ENCODE results near the gene SYMPK. TPM values are rescaled to one million over a fixed set of nuclear protein-coding genes. Genes with fewer than 3 reads are reported as not detected.

SYMPK gene
- total and polyA plus RNA-seq, 2 experiments from 2014 or later = 33.4 to 41.6 TPM

DNA sequence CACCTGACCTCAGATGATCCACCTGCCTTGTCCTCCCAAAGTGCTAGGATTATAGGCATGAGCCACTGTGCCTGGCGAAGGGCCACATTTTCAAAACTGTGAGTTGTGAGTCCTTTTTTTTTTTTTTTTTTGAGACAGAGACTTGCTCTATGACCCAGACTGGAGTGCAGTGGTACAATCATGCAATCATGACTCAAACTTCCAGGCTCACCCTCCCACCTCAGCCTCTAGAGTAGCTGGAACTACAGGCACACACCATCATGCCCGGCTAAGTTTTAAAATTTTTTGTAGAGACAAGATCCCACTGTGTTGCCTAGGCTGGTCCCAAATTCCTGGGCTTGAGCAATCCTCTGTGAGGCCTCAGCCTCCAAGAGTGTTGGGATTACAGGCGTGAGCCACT is 43.3 kb upstream of the SYMPK start:
- 87% methylated on average over 3 of the region's 3 CpGs for WGBS (ENCODE audit: low lambda C conversion rate, missing lambda C conversion rate)
- H3K36me3 ChIP-seq (replicated peaks; ENCODE audit: insufficient read depth, low read depth) = no peaks in the 10 kb centered on the region
- no peaks in the 10 kb centered on the region for H3K9me2 ChIP-seq (replicated peaks; ENCODE audit: insufficient read depth)
- H4K20me1 ChIP-seq (ENCODE audit: insufficient read depth, poor library complexity, severe bottlenecking) = no peaks in the 10 kb centered on the region
- no peaks in the 10 kb centered on the region for H3K27me3 ChIP-seq
- TF ChIP-seq EZH2phosphoT487 (IDR thresholded peaks at IDR 0.05; ENCODE audit: low read depth, severe bottlenecking, unreplicated experiment) = no peak
- TF ChIP-seq CTCF (IDR thresholded peaks at IDR 0.05; ENCODE audit: poor library complexity) = no peak
- no peak for TF ChIP-seq EZH2 (IDR thresholded peaks at IDR 0.05; ENCODE audit: borderline replicate concordance)
- no peak overlapping the region for H3K27ac ChIP-seq
- peaks cover 8% of the 10 kb centered on the region for H3K4me1 ChIP-seq (ENCODE audit: insufficient read depth)
- DNase-seq (ENCODE audit: low spot score) = no peak
- no peak overlapping the region for H3K4me3 ChIP-seq
- H3K4me2 ChIP-seq = no peak overlapping the region
- no peaks in the 10 kb centered on the region for H3K9me3 ChIP-seq (ENCODE audit: low read depth)
- no peak overlapping the region for H2AFZ ChIP-seq
- H3K79me2 ChIP-seq = peaks cover 5% of the 10 kb centered on the region

DNA sequence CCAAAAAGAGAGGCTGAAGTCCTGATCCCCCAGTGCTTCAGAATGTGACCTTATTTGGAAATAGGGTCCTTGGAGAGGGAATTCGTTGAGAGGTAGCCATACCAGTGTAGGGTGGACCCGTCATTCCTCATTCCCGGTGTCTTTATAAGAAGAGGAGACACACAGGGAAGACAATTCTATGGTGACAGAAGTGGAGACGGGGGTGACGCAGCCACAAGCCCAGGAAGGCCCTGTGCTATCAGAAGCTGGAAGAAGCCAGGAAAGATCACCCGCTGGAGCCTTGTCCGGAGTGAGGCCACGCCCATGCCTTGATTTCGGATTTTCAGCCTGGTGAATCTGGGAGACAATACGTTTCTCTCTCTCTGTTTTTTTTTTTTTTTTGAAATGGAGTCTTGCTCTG is 42.1 kb upstream of the SYMPK start:
- Histone ChIP-seq H2AFZ (no peak overlapping the region), H3K27ac (no peak overlapping the region), H3K4me2 (no peak overlapping the region), H3K4me1 (ENCODE audit: insufficient read depth) (peaks cover 17% of the 10 kb centered on the region), H3K36me3 (replicated peaks; ENCODE audit: insufficient read depth, low read depth) (no peaks in the 10 kb centered on the region), H3K79me2 (peaks cover 17% of the 10 kb centered on the region), H3K9me2 (replicated peaks; ENCODE audit: insufficient read depth) (no peaks in the 10 kb centered on the region), H3K4me3 (no peak overlapping the region), H3K9me3 (ENCODE audit: low read depth) (no peaks in the 10 kb centered on the region), H4K20me1 (ENCODE audit: insufficient read depth, poor library complexity, severe bottlenecking) (peaks cover 6% of the 10 kb centered on the region), H3K27me3 (no peaks in the 10 kb centered on the region)
- DNase-seq (ENCODE audit: low spot score) = no peak
- 86% methylated on average over 10 of the region's 10 CpGs for WGBS (ENCODE audit: low lambda C conversion rate, missing lambda C conversion rate)
- TF ChIP-seq EZH2 (IDR thresholded peaks at IDR 0.05; ENCODE audit: borderline replicate concordance) = no peak
- no peak for TF ChIP-seq CTCF (IDR thresholded peaks at IDR 0.05; ENCODE audit: poor library complexity)
- no peak for TF ChIP-seq EZH2phosphoT487 (IDR thresholded peaks at IDR 0.05; ENCODE audit: low read depth, severe bottlenecking, unreplicated experiment)

- peak; percentile 99 for DNase-seq (ENCODE audit: low spot score)
- Histone ChIP-seq H4K20me1 (ENCODE audit: insufficient read depth, poor library complexity, severe bottlenecking) (peaks cover 6% of the 10 kb centered on the region), H3K79me2 (peaks cover 28% of the 10 kb centered on the region), H3K27ac (no peak overlapping the region), H3K36me3 (replicated peaks; ENCODE audit: insufficient read depth, low read depth) (no peaks in the 10 kb centered on the region), H3K4me2 (peak overlapping the region; percentile 97), H3K9me3 (ENCODE audit: low read depth) (no peaks in the 10 kb centered on the region), H3K9me2 (replicated peaks; ENCODE audit: insufficient read depth) (no peaks in the 10 kb centered on the region), H3K4me1 (ENCODE audit: insufficient read depth) (peaks cover 17% of the 10 kb centered on the region), H3K4me3 (peak overlapping the region; percentile 31), H3K27me3 (no peaks in the 10 kb centered on the region), H2AFZ (peak overlapping the region; percentile 34)
- 6% methylated on average over 66 of the region's 73 CpGs for WGBS (ENCODE audit: low lambda C conversion rate, missing lambda C conversion rate)
- TF ChIP-seq CTCF (IDR thresholded peaks at IDR 0.05; ENCODE audit: poor library complexity) (no peak), EZH2 (IDR thresholded peaks at IDR 0.05; ENCODE audit: borderline replicate concordance) (no peak), EZH2phosphoT487 (IDR thresholded peaks at IDR 0.05; ENCODE audit: low read depth, severe bottlenecking, unreplicated experiment) (no peak)
Observed at GRCh38 chr19:45902651-45903625, 40.0 kb upstream of the SYMPK start.

Data from hepatocyte (in vitro differentiated cells).